ENCODE data around the gene SRC.

SRC gene

DNA sequence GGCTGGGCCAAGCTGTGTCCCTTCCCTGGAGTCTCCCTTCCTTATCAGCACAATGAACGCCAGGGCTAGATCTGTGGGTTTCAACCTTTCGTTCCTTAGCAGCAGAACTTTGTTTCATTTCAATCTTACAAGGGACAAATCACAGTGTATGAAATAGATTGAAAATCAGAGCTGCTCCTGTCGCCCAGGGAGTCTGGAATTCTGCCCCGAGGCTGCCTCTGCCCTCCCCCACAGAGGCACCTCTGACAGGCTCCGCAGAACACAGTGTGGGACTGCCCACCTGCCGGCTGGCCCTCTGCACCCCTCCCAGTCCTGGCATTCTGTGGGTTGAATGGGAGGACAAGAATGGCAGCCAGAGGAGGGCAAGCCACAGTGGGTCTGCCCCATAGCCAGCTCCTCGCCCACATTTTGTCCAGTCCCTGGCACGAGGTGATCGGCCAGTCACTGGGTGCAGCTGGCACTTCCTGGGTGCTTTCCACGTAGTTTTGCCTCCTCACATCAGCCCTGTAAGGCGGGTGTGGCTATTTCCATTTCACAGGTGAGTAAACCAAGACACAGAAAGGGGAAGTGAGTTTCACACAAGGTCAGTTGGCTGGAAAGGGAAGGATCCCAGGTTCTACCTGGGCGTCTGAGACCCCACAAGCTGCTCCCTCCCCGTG, 30.4 kb upstream of the SRC start:
- no peak for DNase-seq

GRCh38 chr20:37316116-37316774, 29.7 kb upstream of the SRC start:
- no peak for DNase-seq

- DNase-seq: no peak
Observed at GRCh38 chr20:37316775-37317170, 29.2 kb upstream of the SRC start.

GRCh38 chr20:37317316-37317715, 28.6 kb upstream of the SRC start:
- DNase-seq: no peak

- DNase-seq: no peak
Observed at GRCh38 chr20:37317994-37318640, 27.8 kb upstream of the SRC start.

GRCh38 chr20:37319151-37319671, 26.7 kb upstream of the SRC start:
- DNase-seq: no peak

GRCh38 chr20:37323985-37324384, 22.0 kb upstream of the SRC start:
- DNase-seq: no peak

DNA sequence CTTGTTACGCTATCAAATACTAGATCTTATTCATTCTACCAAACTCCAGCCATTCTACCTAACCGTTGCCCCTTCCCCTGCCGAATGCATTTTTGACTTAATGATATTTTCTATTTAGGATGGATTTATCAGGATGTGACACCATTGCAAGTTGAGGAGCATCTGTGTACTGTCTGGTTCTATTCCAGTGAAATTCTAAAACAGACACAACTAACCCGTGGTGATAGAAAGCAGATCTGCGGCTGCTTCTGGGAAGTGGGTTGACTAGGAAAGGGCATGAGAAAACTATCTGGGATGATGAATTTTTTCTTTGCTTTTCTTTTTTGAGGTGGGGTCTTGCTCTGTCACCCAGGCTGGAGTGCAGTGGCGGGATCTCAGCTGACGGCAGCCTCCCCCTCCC, 20.7 kb upstream of the SRC start:
- no peak for DNase-seq

- DNase-seq: no peak
Observed at GRCh38 chr20:37326666-37327065, 19.3 kb upstream of the SRC start.

DNA sequence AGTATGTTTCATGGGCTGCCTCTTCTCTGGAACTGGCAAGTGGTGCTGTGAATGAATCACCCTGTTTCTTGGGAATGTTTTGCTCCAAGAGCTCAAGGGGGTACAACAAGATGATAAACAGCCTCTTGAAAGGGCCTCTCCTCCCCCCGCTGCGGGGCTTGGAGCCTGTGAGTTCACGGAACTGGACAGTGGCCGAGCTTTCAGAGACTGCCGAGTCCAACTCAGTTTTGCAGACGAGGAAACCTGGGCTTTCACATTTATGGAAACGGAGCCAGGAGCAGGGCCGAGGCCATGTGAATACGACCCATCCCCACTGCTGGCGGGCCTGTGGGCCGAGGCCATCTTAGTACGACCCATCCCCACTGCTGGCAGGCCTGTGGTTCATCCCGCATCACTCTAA, 18.2 kb upstream of the SRC start:
- DNase-seq: no peak

DNA sequence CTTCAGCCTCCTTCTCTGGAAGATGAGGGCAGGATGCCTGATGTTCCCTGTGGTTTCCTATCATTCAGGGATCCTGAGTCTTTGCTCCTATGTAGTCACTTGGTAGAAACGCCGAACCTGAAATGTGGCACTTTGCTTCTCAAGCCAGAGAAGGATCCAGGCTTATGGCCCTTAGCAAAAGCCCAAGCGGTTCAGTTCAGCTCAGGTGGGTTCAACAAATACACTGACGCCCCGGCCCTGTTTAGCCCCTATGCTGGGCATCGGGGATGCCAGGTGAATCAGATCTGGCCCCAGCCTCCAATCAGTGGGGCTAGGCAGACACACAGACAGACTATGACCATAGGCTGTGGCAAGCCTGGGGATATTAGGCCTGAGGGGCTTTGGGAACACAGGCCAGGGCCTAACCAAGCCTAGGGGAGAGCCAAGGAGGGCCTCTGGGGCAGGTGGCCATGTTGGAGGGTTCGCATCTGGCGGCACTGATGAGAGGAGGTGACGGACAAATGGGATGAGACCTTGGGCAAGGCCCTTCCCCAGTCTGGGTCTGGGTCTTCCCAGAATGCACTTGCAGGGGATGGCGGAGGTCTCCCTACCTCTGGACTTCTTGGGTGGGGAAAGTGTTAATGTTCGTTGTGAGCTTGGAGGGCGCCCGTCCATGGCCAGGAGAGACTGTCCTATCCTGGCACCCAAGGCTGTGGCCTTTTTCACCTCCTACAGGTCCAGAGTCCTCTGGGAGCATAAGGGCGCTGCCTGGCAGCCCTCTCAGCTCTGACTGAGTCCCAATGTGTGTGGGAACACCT, 17.6 kb upstream of the SRC start:
- DNase-seq: no peak

DNA sequence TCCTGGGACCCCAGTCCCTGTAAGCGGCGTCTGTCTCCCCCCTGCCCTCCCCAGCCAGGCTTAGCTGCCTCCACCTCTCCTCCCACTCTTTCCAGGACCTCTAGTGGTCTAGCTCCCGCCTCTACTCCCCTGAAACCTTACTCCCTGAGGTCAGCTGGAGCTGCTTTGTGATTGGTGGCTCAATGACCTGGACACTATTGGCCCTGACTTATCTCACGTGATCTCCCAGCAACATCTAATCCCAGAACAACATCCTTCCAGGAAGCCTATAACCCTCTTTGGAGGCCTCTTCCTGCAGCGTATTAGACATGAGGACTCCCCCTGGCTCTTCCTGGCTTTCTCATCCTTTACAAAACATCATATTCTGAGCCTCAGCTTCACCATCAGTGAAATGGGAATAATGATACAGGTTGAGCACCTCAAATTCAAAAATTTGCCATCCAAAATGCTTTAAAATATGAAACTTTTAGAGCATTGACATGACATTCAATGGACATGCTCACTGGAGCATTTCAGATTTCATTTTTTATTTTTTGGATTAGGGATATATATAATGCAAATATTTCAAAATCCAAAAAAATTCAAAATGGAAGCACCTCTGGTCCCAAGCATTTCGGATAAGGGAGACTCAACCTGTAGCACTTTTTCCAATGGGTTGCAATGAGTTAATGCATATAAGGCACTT, 16.3 kb upstream of the SRC start:
- DNase-seq: no peak

- DNase-seq: no peak
Observed at GRCh38 chr20:37330316-37330715, 15.6 kb upstream of the SRC start.

- DNase-seq: no peak
Observed at GRCh38 chr20:37331060-37331857, 14.7 kb upstream of the SRC start.

DNA sequence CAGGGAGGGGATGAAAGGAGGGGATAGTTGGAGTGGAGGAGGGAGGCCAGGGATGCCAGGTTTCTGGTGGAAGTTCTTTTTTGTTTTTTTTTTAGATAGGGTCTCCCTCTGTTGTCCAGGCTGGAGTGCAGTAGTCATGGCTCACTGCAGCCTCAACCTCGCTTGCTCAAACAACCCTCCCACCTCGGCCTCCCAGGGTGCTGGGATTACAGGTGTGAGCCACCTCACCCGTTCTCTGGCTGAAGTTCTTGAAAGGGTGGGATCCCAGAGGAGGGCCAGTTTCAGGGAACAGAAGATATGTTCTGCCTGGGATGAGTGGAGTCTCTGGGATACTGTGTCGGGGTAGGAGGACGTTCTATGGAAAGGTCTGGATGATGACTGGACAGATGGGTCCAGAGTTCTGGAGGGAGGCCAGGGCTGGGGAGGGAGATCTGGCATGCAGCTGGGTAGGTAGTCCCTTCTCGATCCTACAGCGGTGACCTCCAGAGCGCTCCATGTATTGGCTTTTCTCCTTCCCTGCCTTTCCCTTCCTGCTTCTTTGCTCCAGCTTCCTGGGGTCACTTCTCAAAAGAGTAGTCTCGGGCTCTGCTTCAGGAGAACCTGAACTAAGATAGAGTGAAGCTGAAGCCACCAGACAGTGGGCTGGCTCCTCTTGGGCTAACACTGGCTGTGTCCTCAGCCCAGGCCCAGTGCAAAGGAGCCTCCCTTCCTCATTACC, 12.7 kb upstream of the SRC start:
- DNase-seq: no peak

- DNase-seq: no peak
Observed at GRCh38 chr20:37333848-37334318, 12.1 kb upstream of the SRC start.

GRCh38 chr20:37334450-37334849, 11.5 kb upstream of the SRC start:
- DNase-seq: no peak

- no peak for DNase-seq
Observed at GRCh38 chr20:37335642-37336368, 10.1 kb upstream of the SRC start.

DNA sequence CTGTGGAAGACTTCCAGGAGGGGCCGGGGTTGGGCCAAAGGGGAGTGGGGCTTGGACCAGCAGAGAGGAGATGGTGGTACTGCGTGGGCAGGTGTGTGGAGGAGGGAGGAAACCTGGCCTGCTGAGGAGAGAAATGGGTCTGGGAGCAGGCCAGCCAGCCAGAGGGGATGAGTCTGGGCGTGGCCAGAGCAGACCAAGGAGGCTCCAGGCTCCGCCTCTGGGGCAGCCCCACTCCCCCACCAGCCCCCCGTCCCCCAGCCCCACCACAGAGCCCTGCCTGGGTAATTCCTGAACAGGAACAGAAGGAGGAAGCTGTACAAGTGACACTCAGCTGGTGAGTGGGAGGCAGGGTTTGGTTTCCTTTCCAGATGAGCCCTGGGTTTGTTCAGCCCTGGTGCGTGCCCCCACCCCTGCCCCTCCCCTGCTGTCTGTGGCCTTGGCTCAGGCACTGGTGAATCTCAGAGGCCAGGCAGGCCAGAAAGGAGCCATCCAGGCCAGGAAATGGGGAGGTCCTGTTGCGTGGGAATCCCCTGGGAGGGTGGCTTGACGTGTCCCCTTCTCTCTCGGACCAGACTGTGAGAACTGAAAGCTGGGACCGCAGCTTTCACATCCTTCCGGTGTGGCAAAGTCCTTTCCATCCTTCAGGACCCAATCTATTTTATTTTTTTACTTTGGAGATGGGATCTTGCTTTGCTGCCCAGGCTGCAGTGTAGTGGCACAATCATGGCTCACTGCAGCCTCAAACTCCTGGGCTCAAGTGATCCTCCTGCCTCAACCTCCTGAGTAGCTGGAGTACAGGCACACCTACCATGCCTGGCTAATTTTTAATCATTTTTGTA, 9.4 kb upstream of the SRC start:
- DNase-seq: no peak

Measured in NCI-H2081 treated with DMSO at 0.1 percent for 48 hours (cell line).